IPS-NIHi11 (cell line): Measurements from ENCODE around the gene CBR3.
"Not testable (repeated sequence)": the region's sequence is repeated elsewhere in the genome, so short reads cannot be mapped to it uniquely, and the experiment has no call there.

Experiments used
- DNase-seq: peaks from one replicate; pipeline ENCODE4 v3.0.0; 2012; ENCODE audit warnings: mixed read lengths, low spot score

Gene CBR3

GRCh38 chr21:36117286-36117741, 17.6 kb upstream of the CBR3 start:
- DNase-seq: no peak

- no peak for DNase-seq
Measured at GRCh38 chr21:36120304-36120888, 14.5 kb upstream of the CBR3 start.

- no peak for DNase-seq
Measured at GRCh38 chr21:36122977-36123376, 11.9 kb upstream of the CBR3 start.

DNA sequence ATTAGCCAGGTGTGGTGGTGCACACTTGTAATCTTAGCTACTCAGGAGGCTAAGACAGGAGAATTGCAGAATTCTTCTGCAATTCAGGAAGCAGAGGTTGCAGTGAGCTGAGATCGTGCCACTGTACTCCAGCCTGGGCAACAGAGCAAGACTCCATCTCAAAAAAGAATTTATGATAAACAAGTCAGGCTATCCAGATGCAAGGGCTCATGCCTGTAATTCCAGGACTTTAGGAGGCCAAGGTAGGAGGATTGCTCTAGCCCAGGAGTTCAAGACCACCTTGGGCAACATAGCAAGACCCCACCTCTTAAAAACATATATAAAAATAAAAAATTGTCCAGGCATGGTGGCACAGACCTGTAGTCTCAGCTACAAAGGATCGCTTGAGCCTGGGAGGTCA, 10.5 kb upstream of the CBR3 start:
- no peak for DNase-seq

DNA sequence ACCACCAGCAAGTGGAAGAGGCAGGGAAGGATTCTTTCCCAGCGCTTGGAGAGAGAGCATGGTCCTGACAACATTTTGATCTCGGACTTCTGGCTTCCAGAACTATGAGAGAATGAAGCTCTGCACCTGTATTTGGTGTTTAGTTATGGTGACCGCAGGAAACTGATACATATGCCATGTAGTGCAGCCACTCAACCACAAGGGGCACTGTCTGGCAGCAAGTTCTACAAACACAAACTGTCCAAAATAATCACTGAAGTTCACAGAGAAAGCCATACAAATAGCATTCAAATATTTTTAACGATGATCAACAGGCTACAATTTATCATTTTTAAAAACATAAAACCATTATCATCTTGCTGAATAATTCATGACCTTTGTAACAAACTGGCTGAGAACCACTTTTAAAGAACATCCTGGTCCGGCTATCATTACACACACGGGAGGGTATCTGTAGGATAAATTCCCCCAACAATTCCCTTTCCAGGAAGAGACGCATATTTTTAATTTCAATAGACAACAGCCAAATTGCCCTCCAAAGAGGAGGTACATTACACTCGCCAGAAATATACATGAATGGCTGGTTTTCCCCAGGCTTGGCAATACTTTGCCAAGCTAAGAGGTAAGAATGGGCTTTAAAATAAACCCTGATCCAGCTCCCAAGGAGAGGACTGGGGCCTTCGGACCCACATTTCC, 9.2 kb upstream of the CBR3 start:
- peak; percentile 45 for DNase-seq

- no peak for DNase-seq
Measured at GRCh38 chr21:36126208-36126565, 8.7 kb upstream of the CBR3 start.

- DNase-seq: no peak
Measured at GRCh38 chr21:36126621-36127110, 8.2 kb upstream of the CBR3 start.

DNA sequence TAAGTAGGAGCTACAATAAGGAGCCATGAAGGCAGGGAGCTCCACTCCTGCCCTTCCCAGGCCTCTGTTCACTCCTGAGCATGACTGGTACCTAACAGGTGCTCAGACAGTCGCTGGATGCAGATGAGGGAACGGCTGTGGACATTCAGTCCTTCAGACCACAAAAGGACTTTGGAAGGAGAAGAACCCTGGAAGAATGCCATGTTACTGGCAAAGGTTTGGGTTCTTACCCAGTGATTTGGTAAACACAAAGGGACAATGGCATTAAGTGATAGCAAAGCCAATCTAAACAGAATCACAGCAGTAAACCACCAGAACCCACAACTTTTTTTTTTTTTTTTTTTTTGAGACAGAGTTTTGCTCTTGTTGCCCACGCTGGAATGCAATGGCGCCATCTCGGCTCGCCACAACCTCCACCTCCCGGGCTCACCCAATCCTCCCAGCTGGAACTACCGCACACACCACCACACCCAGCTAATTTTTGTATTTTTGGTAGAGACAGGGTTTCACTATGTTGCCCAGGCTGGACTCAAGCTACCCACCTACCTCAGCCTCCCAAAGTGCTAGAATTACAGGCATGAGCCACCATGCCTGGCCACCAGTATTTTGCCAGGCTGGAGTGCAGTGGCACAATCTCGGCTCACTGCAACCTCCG, 7.5 kb upstream of the CBR3 start:
- no peak for DNase-seq

DNA sequence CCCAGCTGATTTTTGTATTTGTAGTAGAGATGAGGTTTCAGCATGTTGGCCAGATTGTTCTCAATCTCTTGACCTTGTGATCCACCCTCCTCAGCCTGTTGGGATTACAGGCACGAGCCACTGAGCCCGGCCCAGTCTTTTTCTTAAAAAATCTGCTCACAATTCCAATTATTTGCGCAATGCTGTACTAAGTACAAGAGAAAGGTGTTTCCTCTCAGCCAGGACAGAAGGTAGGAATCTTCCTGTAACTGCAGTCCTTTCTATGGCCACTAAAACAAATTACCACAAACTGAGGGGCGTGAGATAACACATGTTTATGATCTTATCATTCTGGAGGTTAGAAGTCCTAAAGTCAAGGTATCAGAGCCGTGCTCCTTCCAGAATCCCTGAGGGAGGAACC, 6.9 kb upstream of the CBR3 start:
- DNase-seq: no peak

- no peak for DNase-seq
Measured at GRCh38 chr21:36129219-36129618, 5.7 kb upstream of the CBR3 start.

DNA sequence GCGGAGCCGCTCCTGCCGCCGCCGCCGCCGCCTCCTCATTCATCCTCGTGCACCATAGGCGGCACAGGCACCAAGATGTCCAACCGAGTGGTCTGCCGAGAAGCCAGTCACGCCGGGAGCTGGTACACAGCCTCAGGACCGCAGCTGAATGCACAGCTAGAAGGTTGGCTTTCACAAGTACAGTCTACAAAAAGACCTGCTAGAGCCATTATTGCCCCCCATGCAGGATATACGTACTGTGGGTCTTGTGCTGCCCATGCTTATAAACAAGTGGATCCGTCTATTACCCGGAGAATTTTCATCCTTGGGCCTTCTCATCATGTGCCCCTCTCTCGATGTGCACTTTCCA, 4.5 kb upstream of the CBR3 start:
- DNase-seq: not testable (repeated sequence)

DNA sequence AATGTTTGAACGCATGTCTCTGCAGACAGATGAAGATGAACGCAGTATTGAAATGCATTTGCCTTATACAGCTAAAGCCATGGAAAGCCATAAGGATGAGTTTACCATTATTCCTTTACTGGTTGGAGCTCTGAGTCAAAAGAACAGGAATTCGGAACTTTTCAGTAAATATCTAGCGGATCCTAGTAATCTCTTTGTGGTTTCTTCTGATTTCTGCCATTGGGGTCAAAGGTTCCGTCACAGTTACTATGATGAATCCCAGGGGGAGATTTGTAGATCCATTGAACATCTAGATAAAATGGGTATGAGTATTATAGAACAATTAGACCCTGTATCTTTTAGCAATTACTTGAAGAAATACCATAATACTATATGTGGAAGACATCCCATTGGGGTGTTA, 4.0 kb upstream of the CBR3 start:
- DNase-seq: not testable (repeated sequence)

DNA sequence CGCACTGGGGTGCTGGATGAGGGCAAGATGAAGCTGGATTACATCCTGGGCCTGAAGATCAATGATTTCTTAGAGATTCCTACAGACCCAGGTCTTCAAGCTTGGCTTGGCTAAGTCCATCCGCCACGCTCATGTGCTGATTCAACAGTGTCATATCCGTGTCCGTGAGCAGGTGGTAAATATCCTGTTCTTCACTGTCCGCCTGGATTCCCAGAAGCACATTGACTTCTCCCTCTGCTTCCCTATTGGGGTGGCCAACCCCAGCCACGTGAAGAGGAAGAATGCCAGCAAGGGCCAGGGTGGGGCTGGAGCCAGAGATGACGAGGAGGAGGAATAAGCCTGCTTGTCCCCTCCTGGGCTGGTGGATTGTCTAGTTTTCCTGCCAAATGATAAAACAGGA, 2.2 kb upstream of the CBR3 start:
- no peak for DNase-seq

DNA sequence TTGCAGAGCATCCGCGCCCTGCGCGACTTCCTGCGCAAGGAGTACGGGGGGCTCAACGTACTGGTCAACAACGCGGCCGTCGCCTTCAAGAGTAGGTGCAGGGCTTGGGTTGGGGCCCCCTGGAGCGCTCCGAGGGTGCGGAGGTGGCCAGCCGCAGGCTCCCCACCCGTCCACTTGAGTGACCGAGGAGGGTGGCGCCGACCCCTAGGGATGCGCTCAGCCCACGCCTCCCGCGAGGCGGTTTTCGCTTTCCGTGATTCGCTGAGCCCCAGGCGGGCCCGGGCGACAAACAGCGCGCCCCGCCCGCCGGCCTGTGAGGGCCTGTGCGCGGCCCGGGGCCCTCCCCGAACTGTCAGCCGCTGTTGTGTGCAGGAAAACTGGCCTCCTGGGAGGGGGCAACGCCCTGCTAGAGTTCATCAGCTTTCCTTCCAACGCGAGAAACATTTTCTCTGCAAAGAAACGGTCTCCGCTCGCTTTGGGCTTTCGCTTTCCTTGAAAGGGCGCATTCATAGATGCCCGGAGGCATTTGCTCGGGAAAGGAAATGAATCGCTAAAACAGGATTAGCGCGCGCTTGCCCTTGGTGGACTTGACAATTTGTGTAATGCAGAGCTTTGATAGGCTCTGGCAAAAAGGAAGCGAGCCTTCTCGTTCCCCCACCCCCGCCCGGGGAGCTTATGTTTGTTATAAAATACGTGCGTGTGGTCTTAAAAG, 668 bp downstream of the CBR3 start:
- DNase-seq: peak; percentile 63

DNA sequence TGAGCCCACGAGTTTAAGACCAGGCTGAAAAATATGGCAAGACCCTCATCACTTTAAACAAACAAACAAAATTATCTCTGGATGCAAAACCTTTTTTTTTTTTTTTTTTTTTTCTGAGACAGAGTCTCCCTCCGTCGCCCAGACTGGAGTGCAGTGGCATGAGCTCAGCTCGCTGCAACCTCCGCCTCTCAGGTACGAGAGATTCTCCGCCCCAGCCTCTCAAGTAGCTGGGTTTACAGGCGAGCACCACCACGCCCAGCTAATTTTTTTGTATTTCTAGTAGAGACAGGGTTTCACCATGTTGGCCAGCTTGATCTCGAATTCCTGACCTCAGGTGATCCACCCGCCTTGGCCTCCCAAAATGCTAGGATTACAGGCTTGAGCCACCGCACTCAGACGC, 4.9 kb downstream of the CBR3 start:
- not testable (repeated sequence) for DNase-seq

- peak; percentile 70 for DNase-seq
Measured at GRCh38 chr21:36141513-36141925, 6.6 kb downstream of the CBR3 start.

DNA sequence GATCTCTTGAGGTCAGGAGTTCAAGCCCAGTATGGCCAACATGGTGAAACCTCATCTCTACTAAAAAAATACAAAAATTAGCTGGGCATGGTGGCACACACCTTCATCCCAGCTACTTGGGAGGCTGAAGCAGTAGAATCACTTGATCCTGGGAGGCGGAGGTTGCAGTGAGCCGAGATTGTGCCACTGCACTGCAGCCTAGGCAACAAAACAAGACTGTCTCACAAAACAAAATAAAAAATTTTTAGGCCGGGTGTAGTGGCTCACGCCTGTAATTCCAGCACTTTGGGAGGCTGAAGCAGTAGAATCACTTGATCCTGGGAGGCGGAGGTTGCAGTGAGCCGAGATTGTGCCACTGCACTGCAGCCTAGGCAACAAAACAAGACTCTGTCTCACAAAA, 9.4 kb downstream of the CBR3 start:
- not testable (repeated sequence) for DNase-seq

DNA sequence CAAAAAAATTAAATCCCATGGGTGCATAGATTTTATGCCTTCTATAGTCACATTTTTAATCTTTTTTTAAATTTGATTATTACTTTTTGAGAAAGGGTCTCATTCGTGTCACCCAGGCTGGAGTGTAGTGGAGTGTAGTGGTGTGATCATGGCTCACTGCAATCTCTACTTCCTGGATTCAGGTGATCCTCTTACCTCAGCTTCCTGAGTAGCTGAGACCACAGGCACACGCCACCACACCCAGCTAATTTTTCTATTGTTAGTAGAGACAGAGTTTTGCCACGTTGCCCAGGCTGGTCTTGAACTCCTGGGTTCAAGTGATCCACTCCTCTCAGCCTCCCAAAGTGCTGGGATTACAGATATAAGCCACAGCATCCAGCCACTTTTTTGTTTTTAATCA, 10.4 kb downstream of the CBR3 start:
- DNase-seq: no peak

DNA sequence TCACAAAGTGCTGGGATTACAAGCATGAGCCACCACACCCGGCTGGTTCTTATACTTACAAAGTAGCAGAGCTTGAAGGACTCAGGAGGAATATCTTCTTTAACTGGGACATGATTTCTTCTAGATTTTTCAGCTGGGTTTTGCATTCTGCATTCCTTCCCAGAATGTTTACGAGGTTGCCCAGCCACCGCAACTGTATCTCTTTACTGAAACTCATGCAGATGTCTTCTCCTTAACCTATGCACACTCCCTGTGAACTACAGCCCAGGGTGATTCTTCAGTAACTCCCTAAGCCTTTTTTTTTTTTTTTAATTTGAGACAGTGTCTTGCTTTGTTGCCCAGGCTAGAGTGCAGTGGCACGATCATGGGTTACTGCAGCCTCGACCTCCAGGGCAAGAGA, 13.0 kb downstream of the CBR3 start:
- no peak for DNase-seq

GRCh38 chr21:36148886-36149285, 14.0 kb downstream of the CBR3 start:
- no peak for DNase-seq

DNA sequence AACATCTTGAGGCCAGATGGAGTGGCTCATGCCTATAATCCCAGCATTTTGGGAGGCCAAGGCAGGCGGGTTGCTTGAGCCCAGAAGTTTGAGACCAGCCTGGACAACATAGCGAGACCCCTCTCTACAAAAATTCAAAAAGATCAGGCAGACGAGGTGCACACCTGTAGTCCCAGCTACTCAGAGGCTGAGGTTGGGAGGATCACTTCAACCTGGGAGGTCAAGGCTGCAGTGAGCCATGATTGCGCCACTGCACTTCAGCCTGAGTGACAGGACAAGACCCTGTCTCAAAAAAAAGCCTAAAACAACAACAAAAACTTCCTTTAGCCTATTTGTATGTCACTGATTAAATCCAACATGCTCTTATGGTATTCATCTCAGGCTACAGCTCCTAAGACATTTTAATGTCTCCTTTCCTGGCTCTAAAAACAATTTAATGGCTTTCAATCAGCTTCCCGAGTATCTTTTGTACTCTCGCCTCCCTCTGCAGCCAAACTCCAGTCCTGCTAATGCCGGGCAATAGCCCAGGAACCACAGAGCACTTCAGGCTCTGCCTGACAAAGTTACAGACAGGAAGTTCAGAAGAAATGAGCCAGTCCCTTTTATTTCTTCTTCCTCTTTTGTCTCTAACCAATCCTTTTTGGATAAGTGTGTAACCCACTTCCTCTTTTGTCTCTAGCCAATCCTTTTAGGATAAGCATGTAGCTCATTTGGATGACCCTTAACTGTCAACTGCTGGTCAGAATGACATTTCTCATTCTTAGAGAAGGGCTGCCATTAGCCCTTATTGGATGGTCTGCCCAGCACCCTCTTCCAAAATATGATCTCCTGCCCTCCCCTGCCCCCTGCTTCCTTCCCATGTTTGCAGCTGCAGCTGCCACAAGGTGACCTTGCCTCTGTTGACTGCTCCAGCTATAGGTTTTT, 15.2 kb downstream of the CBR3 start:
- DNase-seq: no peak
